Amygdala (tissue), 56 donors: ENCODE data around the gene EDIL3.
A peak's percentile ranks its signal among the peaks of the same experiment; 100 is the strongest.

Experiments
- DNase-seq, 56 donors: peaks; one replicate each; lab custom pipeline; 2025; lab: John Stamatoyannopoulos, UW

EDIL3 gene

GRCh38 chr5:83924171-83924570, 460.5 kb downstream of the EDIL3 start:
- DNase-seq: no peak

- peak in 22 of 56 donors; percentile 2 to 54 (median 19) for DNase-seq
Measured at GRCh38 chr5:83922699-83923098, 462.0 kb downstream of the EDIL3 start.

DNA sequence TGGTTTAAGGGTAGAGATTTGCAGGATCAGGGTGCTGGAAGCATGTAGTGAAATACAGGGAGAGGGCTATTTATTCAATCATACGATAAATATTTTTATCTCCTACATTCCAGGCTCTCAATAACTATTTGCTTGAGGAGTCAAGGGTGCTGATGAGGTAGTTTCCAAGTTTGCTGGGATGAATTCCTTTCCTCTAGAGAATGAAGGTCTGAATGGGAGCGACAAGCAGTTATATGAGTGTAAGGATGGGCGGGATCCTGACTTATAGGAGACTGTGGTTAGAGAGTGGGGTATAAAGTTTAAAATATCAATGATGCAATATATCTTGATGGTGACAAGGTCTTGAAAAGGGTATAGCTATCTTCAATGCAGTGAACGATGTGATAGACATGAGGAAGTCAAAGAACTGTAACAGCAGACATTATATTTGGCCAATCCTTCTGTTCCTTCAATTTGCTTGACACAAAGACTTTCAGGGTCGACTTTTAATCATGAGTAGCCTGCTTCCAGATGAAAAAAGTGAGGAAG, 462.9 kb downstream of the EDIL3 start:
- no peak for DNase-seq

DNA sequence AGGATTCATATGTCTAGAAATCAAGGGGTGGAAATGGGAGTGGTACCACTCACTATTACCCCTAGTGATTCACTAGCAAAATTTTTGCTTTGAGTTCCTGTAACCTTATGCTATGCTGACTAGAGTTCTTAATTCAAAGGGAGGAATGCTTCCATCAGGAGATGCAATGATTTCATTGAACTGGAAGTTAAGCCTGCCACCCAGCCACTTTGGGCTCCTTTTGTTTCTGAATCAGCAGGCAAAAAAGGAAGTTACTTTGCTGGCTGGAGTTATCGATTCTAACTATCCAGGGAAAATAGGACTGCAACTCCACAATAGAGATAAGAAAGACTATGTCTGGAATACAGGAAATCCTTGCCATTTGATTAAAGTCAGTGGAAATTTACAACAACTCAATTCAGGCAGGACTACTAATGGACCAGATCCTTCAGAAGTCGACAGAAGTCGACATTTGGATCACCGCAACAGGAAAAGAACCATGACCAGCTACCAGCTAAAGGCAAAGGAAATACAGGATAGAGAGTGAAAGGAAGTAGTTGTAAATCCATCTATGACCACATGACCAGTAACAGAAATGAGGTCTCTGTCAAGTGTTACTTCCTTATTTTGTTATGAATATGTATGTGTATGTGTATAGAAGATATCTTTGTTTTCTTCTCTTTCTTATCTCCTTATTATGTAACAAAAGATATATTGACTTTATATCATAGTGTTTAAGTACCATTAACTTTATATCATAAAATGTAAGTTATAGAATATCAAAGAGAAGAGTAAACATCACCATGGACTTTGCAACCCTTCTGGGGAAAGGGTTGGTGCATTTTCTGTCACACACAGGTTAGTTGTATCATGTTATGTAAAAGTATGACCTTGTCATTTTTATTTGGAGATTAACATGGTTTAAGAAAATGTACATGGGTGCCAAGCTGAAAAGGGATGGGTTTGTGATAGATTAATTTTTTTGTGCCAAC, 465.3 kb downstream of the EDIL3 start:
- no peak for DNase-seq

DNA sequence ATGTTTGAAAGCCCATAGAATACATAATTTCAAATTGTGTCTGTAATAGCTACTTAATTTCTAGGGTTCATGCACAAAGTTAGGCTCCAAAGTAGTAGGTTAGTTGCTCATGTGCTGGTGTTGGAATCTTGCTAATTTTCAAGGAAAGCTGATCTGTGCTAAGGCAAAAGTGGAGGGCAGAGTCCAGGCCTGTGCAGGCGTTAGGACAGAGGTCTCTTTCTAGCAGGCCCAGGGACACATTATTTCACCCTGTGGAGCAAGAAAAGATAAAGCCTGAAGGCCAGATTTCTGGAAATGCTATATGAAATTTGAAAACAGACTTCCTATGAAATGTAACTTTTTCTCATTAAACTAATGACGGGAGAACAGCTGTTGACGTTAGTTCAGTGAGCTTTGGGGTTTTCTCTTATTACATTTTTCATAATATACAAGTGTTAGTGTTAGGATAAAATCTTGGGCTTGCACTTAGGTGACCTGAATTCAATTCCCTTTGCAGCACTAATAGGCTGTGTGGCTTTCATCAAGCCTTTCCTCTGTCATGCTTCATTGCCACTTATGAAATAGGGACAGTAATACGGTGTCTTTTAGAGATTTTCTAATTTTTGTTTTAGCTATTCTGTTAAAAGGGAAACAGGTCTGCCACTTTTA, 467.3 kb downstream of the EDIL3 start:
- DNase-seq: no peak

DNA sequence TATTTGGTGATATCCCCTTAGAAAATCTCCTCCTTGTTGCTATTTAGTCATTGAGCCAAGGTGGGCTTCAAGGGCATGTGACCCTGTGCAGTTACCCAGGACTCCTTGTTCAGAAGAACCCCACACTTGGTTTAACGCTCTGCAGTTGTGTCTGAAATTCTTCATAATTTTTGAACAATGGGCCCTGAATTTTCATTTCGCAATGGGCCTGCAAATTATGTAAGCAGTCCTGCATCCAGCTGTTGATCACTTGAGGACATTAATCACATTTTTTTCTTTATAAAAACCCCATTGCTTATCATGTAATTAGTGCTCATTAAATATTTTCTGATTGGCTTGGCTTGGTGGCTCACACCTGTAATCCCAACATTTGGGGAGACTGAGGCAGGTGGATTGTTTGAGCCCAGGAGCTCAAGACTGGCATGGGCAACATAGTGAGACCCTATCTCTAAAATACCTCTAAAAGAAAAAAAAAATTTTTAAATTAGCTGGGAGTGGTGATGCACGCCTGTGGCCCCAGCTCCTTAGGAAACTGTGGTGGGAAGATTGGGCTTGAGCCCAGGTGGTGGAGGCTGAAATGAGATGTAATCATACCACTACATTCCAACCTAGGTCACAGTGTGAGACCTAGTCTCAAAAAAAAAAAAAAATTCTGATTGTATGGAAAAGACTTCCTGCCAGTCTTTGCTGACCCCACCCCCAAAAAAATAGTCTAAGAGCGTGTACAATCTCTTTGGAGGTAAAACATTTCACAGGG, 469.8 kb downstream of the EDIL3 start:
- DNase-seq: no peak

DNA sequence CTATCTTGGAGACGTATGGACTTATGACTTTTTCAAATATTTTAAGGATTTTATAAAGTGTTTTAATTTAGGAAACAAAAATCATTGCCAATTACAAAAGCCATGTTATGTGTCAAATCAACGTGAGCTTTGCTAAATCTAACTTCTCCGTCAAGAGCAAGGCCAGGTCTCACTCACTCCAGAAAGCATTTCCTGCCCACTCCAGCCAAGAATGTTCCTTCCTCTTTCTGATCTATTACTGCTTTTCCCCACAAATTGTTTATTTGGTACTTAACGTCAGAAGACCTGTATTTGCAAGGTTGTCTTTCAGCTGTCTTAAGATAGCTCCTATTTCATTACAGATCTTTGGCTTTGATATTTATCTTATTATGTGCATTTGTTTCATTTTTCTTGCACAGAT, 470.5 kb downstream of the EDIL3 start:
- no peak for DNase-seq

DNA sequence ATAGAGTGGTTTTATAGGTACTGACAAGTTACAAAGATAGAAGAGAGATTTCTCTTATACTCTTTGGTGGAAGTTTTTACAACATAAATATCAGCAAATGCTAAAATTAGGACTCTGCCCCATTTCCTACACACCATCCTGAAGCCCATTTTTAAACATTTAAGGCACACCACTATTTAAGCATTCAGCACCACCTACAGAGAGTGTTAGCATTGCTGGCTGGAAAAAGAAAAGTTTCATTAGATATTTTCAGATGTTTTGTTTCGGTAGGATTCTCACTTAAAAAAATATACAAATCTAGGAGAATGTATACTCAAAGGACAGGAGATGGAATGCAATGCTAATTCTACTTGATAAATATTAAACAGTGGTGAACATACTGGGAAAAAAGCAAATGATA, 471.1 kb downstream of the EDIL3 start:
- DNase-seq: no peak

DNA sequence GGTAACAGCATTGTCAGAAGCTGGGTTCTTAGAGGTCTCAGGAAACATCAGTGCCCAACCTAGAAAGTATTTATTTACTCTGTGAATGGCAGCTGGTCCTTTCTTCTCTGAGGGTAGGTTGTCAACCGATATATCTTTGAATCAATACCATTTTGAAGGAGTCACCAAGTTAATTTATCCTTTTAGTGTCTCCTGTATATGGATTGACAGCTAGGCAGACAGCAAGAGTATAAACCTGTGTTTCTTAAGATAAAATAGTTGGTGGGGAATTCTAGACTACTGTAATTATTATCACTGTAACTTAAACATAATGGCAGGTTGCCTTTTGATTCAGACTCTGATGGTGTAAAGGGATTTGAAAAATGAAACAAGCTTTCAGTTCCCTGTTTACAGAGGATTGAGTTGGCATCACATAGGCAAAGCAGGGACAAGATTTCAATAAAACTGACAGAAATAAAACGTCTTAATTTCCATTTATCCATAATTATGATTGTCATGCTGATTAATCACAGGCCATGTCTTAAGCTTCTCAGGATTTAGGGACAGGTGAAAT, 473.2 kb downstream of the EDIL3 start:
- no peak for DNase-seq

GRCh38 chr5:83900306-83900705, 484.4 kb downstream of the EDIL3 start:
- peak in 12 of 56 donors; percentile 1 to 46 (median 10) for DNase-seq

GRCh38 chr5:83899326-83899970, 485.2 kb downstream of the EDIL3 start:
- DNase-seq: no peak

DNA sequence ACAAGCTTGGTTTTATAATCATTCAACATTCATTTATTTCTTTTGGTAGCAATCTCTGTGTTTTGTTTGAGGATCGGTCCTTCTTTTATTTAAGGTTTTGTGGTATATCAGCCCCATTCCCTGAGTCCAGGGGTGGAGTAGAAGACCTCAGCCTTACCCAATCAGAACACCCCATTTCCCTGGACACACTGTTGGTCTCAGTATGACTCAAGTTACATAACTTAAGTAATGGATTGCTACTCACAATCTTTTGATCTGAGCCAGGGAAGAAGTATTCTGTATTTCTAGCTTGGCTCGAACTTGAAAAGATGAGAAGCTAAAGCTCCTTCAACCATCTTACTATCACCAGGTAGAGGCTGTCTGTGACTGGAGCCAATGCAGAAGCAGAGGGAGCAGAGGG, 488.8 kb downstream of the EDIL3 start:
- DNase-seq: no peak

GRCh38 chr5:83891261-83891660, 493.4 kb downstream of the EDIL3 start:
- no peak for DNase-seq
